ENCODE measurements around the gene PNPLA7. TPM values are rescaled to one million over a fixed set of nuclear protein-coding genes. Genes with fewer than 3 reads are reported as not detected.
"Not testable (repeated sequence)": the region's sequence is repeated elsewhere in the genome, so short reads cannot be mapped to it uniquely, and the experiment has no call there.

The PNPLA7 gene
- total RNA-seq: 1 to 10 TPM in 2 of 4 donors, under 1 TPM in 2; 0.61 to 3.4 (median 0.91) TPM

DNA sequence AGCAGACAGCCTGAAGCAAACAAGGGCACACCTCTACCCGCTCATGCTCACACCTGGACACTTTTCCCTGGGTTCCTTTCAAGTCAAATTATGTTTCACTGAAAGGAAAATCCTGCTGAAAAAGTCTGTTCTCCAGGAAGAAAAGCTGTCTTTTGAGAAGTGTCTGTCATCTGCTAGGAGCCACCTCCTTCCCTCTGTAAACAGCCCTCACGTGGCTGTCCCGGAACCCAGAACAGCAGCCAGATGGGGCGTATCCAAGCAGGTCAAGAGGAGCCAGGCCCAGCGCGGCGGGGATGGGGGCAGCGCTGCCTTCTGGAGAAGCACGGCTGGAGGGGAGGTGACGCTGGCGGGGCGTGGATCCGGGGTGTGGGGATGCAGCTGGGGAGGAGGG lies at the start of gene PNPLA7:
Gene PNPLA7 (minus strand): TSS at position 172 of the 391 bp plus-strand sequence. CDS start 205 bp downstream, outside the sequence.
- Histone ChIP-seq H3K4me3 (peak within 1 kb of the TSS; percentile 61 to 97 (median 94)), H3K9me3 (no peaks in the 10 kb centered on the region), H3K4me1 (peaks cover 13 to 59% (median 14%) of the 10 kb centered on the region in 3 donors), H3K36me3 (peaks cover 0 to 19% (median 5%) of the 10 kb centered on the region in 3 donors), H3K27me3 (no peaks in the 10 kb centered on the region), H3K27ac (peak within 1 kb of the TSS; percentile 83 to 98 (median 94))
- DNase-seq: peak; percentile 41
- peak in 2 of 4 donors; percentile 14 to 42 for TF ChIP-seq POLR2A (IDR thresholded peaks at IDR 0.05)
- TF ChIP-seq, protein P1, sequence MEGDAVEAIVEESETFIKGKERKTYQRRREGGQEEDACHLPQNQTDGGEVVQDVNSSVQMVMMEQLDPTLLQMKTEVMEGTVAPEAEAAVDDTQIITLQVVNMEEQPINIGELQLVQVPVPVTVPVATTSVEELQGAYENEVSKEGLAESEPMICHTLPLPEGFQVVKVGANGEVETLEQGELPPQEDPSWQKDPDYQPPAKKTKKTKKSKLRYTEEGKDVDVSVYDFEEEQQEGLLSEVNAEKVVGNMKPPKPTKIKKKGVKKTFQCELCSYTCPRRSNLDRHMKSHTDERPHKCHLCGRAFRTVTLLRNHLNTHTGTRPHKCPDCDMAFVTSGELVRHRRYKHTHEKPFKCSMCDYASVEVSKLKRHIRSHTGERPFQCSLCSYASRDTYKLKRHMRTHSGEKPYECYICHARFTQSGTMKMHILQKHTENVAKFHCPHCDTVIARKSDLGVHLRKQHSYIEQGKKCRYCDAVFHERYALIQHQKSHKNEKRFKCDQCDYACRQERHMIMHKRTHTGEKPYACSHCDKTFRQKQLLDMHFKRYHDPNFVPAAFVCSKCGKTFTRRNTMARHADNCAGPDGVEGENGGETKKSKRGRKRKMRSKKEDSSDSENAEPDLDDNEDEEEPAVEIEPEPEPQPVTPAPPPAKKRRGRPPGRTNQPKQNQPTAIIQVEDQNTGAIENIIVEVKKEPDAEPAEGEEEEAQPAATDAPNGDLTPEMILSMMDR (IDR thresholded peaks at IDR 0.05): no peak
- intact Hi-C loops (cut with DNase I): no loop called here
- 2 to 25% methylated on average over 1 to 3 of the region's 13 CpGs for WGBS, 2 donors

- no peaks in the 10 kb centered on the region for H3K9me3 ChIP-seq
- intact Hi-C loops (cut with DNase I): no loop called here
- no peak overlapping the region for H3K4me3 ChIP-seq
- H3K36me3 ChIP-seq: no peaks in the 10 kb centered on the region
- DNase-seq: no peak
- WGBS, 2 donors: 67 to 77% methylated on average over 6 to 8 of the region's 8 CpGs
- peaks cover 0 to 16% (median 3%) of the 10 kb centered on the region in 3 donors for H3K4me1 ChIP-seq
- no peaks in the 10 kb centered on the region for H3K27me3 ChIP-seq
- no peak overlapping the region for H3K27ac ChIP-seq
- no peak for TF ChIP-seq POLR2A (IDR thresholded peaks at IDR 0.05)
- TF ChIP-seq, protein P1 (IDR thresholded peaks at IDR 0.05): no peak
Measured at GRCh38 chr9:137598943-137599342, 48.7 kb upstream of the PNPLA7 start.

GRCh38 chr9:137596577-137596976 lies 46.4 kb upstream of the PNPLA7 start:
- H3K9me3 ChIP-seq; H3K4me3 ChIP-seq; H3K27me3 ChIP-seq; H3K36me3 ChIP-seq; intact Hi-C loops (cut with DNase I); H3K27ac ChIP-seq; DNase-seq: not testable (repeated sequence)
- 80 to 85% methylated on average over 2 to 5 of the region's 7 CpGs for WGBS, 2 donors
- H3K4me1 ChIP-seq: peaks cover 0 to 14% (median 0%) of the 10 kb centered on the region in 3 donors

DNA sequence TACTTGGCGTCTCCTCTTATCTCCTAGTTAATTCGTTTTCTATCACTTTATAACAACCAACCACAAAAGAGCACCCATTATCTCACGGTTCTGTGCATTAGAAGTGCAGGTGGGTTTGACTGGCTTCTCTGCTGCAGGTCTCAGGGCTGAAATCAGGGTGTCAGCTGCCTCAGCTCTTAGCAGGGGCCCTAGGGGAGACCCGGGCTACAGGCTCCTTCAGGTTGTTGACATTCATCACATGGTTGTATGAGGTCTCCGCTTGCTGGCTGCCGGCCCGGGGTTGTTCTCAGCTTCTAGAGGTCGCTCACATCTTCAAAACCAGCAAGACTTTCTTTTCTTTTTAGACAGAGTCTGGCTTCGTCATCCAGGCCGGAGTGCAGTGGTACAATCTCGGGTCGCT lies 43.0 kb upstream of the PNPLA7 start:
- TF ChIP-seq POLR2A (IDR thresholded peaks at IDR 0.05): no peak
- TF ChIP-seq, protein P1 (IDR thresholded peaks at IDR 0.05): no peak
- Histone ChIP-seq H3K36me3 (peaks cover 0 to 7% (median 2%) of the 10 kb centered on the region in 3 donors), H3K9me3 (no peaks in the 10 kb centered on the region), H3K27me3 (no peaks in the 10 kb centered on the region), H3K27ac (no peak overlapping the region), H3K4me3 (no peak overlapping the region), H3K4me1 (peaks cover 16 to 40% (median 19%) of the 10 kb centered on the region in 3 donors)
- 76 to 83% methylated on average over 12 of the region's 12 CpGs for WGBS, 2 donors
- no peak for DNase-seq
- intact Hi-C loops (cut with DNase I): no loop called here

DNA sequence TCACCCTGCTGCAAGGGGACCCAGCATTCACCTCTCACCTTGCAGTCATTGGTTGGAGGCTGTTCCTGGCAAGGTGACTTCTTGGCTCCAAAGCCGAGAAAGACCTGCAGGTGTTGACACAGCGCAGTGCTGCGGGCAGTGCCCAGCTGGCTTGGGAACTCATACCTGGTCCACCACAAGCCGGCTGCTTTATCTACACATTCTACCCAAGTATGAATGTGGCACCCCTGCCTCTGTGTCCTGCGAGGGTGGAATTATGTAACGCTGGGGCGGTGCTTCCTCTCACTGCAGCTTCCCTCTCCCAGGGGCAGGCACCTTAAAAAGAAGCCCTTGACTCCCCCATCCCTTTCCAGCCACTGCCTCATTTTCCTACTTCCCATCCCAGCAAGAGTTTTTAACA lies 42.6 kb upstream of the PNPLA7 start:
- H3K27me3 ChIP-seq: no peaks in the 10 kb centered on the region
- TF ChIP-seq, protein P1 (IDR thresholded peaks at IDR 0.05): no peak
- TF ChIP-seq POLR2A (IDR thresholded peaks at IDR 0.05): no peak
- H3K36me3 ChIP-seq: peaks cover 3 to 11% (median 5%) of the 10 kb centered on the region in 3 donors
- 62 to 75% methylated on average over 7 of the region's 7 CpGs for WGBS, 2 donors
- no peak overlapping the region for H3K27ac ChIP-seq
- H3K4me3 ChIP-seq: no peak overlapping the region
- DNase-seq: no peak
- no peaks in the 10 kb centered on the region for H3K9me3 ChIP-seq
- peaks cover 16 to 42% (median 19%) of the 10 kb centered on the region in 3 donors for H3K4me1 ChIP-seq
- intact Hi-C loops (cut with DNase I): no loop called here
